ENCODE measurements around the gene AK5.

DNA sequence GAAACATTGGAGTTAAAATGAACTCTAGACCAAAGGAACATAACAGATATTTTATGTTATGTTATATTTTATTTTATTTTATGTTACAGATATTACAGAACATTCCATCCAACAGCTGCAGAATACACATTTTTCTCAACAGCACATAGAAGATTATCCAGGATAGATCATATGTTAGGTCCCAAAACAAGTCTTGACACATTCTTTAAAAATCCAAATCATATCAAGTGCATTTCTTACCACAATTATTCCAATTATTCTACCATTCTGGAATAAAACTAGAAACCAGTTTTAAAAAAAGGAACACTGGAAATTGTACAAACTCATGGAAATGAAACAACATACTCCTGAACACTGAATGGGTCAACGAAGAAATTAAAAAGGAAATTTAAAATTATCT, 31.7 kb upstream of the AK5 start:
- TF ChIP-seq, protein P1, sequence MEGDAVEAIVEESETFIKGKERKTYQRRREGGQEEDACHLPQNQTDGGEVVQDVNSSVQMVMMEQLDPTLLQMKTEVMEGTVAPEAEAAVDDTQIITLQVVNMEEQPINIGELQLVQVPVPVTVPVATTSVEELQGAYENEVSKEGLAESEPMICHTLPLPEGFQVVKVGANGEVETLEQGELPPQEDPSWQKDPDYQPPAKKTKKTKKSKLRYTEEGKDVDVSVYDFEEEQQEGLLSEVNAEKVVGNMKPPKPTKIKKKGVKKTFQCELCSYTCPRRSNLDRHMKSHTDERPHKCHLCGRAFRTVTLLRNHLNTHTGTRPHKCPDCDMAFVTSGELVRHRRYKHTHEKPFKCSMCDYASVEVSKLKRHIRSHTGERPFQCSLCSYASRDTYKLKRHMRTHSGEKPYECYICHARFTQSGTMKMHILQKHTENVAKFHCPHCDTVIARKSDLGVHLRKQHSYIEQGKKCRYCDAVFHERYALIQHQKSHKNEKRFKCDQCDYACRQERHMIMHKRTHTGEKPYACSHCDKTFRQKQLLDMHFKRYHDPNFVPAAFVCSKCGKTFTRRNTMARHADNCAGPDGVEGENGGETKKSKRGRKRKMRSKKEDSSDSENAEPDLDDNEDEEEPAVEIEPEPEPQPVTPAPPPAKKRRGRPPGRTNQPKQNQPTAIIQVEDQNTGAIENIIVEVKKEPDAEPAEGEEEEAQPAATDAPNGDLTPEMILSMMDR (IDR thresholded peaks at IDR 0.05): no peak
- TF ChIP-seq SIN3A (IDR thresholded peaks at IDR 0.05; ENCODE audit: borderline replicate concordance, insufficient read depth, low read depth, low read length) (no peak), POLR2AphosphoS5 (IDR thresholded peaks at IDR 0.05; ENCODE audit: low read depth, low read length) (no peak), TCF7L2 (IDR thresholded peaks at IDR 0.05; ENCODE audit: low read depth, low read length) (no peak)
- TF ChIP-seq, protein P2, sequence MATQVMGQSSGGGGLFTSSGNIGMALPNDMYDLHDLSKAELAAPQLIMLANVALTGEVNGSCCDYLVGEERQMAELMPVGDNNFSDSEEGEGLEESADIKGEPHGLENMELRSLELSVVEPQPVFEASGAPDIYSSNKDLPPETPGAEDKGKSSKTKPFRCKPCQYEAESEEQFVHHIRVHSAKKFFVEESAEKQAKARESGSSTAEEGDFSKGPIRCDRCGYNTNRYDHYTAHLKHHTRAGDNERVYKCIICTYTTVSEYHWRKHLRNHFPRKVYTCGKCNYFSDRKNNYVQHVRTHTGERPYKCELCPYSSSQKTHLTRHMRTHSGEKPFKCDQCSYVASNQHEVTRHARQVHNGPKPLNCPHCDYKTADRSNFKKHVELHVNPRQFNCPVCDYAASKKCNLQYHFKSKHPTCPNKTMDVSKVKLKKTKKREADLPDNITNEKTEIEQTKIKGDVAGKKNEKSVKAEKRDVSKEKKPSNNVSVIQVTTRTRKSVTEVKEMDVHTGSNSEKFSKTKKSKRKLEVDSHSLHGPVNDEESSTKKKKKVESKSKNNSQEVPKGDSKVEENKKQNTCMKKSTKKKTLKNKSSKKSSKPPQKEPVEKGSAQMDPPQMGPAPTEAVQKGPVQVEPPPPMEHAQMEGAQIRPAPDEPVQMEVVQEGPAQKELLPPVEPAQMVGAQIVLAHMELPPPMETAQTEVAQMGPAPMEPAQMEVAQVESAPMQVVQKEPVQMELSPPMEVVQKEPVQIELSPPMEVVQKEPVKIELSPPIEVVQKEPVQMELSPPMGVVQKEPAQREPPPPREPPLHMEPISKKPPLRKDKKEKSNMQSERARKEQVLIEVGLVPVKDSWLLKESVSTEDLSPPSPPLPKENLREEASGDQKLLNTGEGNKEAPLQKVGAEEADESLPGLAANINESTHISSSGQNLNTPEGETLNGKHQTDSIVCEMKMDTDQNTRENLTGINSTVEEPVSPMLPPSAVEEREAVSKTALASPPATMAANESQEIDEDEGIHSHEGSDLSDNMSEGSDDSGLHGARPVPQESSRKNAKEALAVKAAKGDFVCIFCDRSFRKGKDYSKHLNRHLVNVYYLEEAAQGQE (IDR thresholded peaks at IDR 0.05; ENCODE audit: insufficient read depth in 1 of 2, low read depth in 2 of 2, low read length in 1 of 2): no peak
